NT2/D1 (cell line): ENCODE measurements around the gene KDM4B.

Source experiments
- SUZ12 ChIP-seq: IDR thresholded peaks from 2 replicates; pipeline ENCODE4 v1.6.1; 2011; ENCODE audit not compliant: insufficient read length, insufficient read depth; ENCODE audit errors: extremely low read depth
- ZNF274 ChIP-seq: IDR thresholded peaks from 2 replicates; pipeline ENCODE4 v1.6.1; 2011; ENCODE audit warnings: mild to moderate bottlenecking, low read depth, low read length

DNA sequence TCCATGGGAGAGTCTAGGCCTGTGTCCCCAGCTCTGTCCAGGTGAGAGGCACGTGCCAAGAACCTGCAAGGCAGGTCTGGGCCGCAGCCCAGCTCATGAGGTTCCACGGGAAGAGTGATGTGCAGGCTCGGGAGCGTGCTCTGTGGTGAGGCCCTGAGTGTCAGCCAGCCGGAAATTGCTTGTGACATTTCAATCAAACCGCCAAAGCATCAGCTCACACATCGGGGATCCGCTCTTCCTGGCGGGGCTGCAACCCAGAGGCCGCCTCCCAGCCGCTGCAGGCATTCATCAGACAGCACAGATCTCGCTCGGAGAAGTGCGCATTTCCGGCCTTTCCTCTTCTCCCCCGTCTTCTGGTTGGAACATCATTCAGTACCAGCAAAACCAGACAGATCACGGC lies 109.3 kb downstream of the KDM4B start:
- TF ChIP-seq ZNF274 = no peak
- no peak for TF ChIP-seq SUZ12
